KOPT-K1 (cell line): ENCODE results near the gene VEZT.
"Not testable (repeated sequence)": the region's sequence is repeated elsewhere in the genome, so short reads cannot be mapped to it uniquely, and the experiment has no call there.

Experiments
- H3K27ac ChIP-seq: fragments of 200-600 bp; sonication (generic); 2 replicates; pipeline ENCODE4 v1.5.1; 2016; ENCODE audit warnings: antibody characterized with exemption, mild to moderate bottlenecking, low read depth, low read length; ENCODE audit not compliant: poor library complexity, severe bottlenecking
- H3K36me3 ChIP-seq: fragments of 200-600 bp; sonication (generic); 2 replicates; pipeline ENCODE4 v1.5.1; 2017; ENCODE audit warnings: antibody characterized with exemption, mild to moderate bottlenecking, low read length, moderate library complexity; ENCODE audit not compliant: insufficient read depth
- H3K9me3 ChIP-seq: fragments of 200-600 bp; sonication (generic); 2 replicates; pipeline ENCODE4 v1.5.1; 2017; ENCODE audit warnings: antibody characterized with exemption, low read length, mild to moderate bottlenecking; ENCODE audit not compliant: insufficient read depth, poor library complexity, severe bottlenecking

VEZT gene

DNA sequence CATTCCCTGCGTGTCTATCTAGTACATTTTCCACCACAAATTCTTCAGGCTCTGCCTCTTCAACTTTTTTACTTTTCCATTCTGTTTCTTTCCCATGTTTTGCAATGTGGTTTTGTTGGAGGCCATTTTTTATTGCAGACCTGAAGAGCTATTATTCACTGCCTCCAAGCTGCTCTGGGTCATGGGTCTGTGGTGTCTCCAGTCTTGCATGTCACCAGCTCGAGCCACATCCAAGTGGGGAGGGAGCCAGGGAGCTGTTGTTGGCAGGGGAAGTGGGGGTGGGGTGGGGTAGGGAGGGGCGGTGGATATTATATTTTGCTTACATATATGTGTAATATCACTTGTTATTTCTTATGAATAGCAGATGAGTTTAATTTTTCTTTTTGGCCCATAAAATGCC, 69.1 kb downstream of the VEZT start:
- peaks cover 90% of the 10 kb centered on the region for H3K36me3 ChIP-seq
- H3K9me3 ChIP-seq: no peaks in the 10 kb centered on the region
- H3K27ac ChIP-seq: no peak overlapping the region

DNA sequence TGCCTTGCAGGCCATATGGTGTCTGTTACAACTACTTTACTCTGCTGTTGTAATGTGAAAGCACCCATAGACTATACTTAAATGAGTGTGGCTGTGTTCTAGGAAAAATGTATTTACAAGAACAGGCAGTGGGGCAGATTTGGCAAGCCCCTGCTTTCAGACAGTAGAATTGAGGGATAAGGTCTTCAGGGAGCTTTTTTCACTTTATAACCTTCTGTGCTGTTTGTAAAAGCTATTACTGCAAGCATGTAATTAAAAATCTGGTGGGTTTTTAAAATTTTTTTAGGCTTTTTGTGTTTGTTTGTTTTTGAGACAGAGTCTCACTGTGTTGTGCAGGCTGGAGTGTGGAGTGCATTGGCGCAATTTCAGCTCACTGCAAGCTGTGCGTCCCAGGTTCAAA, 73.9 kb downstream of the VEZT start:
- Histone ChIP-seq H3K36me3 (peaks cover 92% of the 10 kb centered on the region), H3K27ac (no peak overlapping the region), H3K9me3 (no peaks in the 10 kb centered on the region)

DNA sequence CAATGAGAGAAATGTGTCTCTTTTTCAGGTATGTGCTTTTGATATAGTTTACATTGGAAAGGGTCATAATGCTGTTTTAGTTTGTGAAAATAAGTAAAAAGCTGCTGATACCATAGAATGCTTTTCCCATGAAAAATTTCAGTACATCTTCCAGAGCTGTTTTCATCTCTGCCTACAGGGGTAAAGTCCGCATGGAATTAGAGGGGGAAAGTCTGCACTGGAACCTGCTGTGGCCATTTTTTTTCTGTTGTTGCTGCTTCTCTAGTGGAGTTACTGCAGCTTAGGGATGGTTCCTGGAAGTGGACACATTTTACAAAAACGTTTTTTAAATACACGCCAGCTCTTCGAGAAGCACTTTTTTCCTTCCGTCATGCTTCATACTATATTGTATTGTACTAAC, 81.3 kb downstream of the VEZT start:
- Histone ChIP-seq H3K36me3 (peaks cover 98% of the 10 kb centered on the region), H3K27ac (no peak overlapping the region), H3K9me3 (no peaks in the 10 kb centered on the region)

DNA sequence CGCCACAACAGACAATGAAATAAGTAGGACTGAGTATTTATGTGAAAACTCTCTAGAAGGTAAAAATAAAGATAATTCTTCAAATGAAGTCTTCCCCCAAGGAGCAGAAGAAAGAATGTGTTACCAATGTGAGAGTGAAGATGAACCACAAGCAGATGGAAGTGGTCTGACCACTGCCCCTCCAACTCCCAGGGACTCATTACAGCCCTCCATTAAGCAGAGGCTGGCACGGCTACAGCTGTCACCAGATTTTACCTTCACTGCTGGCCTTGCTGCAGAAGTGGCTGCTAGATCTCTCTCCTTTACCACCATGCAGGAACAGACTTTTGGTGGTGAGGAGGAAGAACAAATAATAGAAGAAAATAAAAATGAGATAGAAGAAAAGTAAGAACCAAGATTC, 82.7 kb downstream of the VEZT start:
- Histone ChIP-seq H3K27ac (no peak overlapping the region), H3K36me3 (peaks cover 98% of the 10 kb centered on the region), H3K9me3 (no peaks in the 10 kb centered on the region)

DNA sequence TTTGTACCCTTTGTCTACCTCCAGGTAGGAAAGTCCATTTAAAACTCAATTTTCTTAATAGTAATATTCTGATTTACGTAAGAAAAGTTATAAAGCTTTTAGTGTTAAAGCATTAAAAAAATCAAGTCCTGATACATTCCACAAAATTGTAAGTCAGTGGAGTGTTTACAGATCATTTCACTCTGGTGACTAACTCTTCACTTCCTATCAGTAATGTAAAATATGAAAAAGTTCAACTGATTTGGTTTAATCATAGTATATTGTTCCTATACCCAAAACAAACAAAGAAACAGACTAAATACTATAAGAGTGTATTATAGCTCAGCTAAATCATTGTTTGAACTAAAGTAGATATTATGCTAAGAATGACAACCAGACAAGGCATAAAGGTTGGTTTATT, 85.9 kb downstream of the VEZT start:
- no peaks in the 10 kb centered on the region for H3K9me3 ChIP-seq
- peaks cover 85% of the 10 kb centered on the region for H3K36me3 ChIP-seq
- H3K27ac ChIP-seq: no peak overlapping the region

DNA sequence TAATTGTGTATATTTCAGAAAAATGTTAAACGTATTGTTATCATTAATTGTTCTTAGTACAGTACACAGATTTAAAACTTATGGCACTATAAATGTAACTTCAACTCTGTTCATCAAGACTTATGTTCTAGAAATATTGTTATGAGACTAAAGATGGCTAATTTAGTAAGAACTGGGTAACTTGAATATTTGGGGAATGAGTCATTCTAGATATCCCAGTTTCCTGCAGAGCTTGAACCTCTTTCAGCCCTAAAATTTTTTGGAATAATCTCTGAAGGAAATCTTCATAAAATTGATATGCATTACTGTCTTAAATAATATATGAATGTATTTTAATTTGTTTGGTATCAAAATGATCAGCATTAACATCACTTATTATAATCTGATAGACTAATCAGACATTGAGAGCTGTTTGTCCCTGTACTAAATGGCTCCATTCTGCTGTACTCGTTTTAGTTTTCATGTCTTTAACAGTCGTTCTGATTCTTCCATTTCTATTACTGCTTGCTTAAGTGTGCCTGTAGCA, 87.1 kb downstream of the VEZT start:
- Histone ChIP-seq H3K36me3 (peaks cover 85% of the 10 kb centered on the region), H3K27ac (no peak overlapping the region), H3K9me3 (no peaks in the 10 kb centered on the region)

DNA sequence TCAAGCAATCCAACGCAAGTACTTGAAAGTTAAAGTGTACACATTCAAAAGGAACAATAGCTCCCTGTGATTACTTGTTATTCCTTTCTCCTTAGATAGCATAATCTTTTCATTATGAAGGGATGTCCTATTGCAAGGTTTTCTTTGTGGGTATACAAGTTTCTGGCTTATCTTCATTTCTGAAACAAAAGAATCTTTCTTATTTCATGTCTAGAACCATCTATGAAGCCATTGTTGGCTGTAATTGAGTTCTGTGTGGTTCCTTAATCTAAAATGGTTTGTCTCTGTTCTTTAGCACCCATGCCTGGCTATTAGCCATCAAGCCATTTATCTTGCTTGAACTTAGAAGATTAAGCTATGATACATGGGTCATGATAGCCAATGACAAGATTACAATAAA, 95.0 kb downstream of the VEZT start:
- Histone ChIP-seq H3K36me3 (peaks cover 20% of the 10 kb centered on the region), H3K27ac (no peak overlapping the region), H3K9me3 (no peaks in the 10 kb centered on the region)

DNA sequence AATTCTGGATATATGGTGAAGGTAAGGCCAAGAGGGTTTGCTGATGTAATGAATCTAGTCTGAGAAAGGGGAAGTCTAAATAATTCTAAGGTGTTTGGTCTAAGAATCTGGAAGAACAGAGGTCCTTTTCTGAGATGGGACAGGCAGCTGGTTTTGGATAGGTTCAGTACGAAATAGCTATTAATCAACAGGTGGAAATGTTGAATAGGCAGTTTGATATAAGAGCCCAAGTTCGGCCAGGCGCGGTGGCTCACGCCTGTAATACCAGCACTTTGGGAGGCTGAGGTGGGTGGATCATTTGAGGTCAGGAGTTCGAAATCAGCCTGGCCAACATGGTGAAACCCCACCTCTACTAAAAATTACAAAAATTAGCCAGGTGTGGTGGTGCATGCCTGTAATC, 97.1 kb downstream of the VEZT start:
- not testable (repeated sequence) for H3K9me3 ChIP-seq, H3K36me3 ChIP-seq, H3K27ac ChIP-seq

DNA sequence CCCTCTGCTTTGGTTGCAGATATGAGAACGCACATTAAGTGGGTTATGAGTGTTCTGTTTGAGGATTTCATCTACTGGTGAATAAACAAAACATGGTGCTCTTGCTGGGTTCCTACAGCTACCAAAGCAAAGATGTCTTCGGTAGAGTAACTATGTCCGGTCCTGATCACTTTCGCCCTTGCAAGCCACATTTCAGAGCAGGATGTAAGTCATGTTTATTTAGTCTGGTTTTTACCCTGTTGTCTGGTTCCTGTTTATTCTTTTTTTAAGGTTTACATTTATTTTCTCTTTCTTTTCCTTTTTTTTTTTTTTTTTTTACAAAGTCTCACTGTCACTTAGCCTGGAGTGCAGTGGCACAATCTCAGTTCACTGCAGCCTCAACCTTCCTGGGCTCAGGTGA, 99.2 kb downstream of the VEZT start:
- no peaks in the 10 kb centered on the region for H3K9me3 ChIP-seq

DNA sequence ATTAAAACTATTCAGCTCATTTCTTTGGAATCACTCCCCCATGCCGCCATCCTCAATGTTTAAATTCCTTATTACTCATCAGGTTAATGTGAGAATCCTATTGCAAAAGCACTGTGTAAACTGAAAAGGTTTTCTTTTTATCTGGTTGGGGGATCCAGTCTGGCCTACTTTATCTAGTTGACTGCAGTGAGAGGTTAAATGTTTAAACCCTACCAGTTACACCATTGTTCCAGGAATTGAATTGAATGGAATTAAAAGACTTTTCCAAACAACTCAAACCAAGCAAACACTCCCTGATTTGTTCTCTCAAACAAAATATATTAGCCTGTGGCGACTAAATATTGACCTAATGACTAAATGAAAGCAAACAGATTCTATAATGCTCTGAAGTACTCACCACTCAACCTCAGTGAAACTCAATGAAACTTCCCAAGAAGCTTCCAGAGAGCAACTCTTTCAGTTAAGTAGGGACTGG, 100.5 kb downstream of the VEZT start:
- Histone ChIP-seq H3K9me3 (no peaks in the 10 kb centered on the region), H3K36me3 (no peaks in the 10 kb centered on the region), H3K27ac (no peak overlapping the region)

More for the DNA sequence above, 99.2 kb downstream of the VEZT start:
- H3K27ac ChIP-seq: no peak overlapping the region
- no peaks in the 10 kb centered on the region for H3K36me3 ChIP-seq

DNA sequence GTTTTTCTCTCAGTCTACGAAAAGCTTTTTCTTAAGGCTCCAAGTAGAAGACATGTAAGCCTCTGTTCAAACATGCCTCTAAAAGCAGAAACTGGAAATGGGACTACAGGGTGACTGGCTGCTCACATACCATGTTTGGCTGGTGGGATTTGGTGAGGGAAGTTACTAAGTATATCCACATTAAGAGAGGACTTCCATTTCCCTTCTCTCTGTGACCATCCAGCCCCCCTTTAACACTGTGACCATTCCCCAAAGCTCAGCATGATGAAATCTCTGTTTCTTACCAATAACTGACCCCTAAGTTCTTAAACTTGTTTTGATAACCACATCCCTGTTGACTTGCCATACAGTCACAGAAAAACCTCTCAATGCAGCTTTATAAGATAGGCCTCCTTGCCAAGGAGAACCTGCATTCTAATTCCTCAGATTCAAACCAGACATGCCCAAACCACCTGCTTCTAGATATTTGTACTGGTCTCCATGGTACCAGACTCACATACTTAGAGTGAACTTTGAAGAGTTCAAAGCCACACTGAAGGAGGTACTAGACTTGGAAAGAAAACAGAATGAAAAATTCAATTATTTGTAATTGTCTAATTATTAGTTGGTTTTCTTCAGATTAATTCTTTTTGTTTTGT, 102.2 kb downstream of the VEZT start:
- Histone ChIP-seq H3K36me3 (no peaks in the 10 kb centered on the region), H3K9me3 (no peaks in the 10 kb centered on the region), H3K27ac (no peak overlapping the region)

DNA sequence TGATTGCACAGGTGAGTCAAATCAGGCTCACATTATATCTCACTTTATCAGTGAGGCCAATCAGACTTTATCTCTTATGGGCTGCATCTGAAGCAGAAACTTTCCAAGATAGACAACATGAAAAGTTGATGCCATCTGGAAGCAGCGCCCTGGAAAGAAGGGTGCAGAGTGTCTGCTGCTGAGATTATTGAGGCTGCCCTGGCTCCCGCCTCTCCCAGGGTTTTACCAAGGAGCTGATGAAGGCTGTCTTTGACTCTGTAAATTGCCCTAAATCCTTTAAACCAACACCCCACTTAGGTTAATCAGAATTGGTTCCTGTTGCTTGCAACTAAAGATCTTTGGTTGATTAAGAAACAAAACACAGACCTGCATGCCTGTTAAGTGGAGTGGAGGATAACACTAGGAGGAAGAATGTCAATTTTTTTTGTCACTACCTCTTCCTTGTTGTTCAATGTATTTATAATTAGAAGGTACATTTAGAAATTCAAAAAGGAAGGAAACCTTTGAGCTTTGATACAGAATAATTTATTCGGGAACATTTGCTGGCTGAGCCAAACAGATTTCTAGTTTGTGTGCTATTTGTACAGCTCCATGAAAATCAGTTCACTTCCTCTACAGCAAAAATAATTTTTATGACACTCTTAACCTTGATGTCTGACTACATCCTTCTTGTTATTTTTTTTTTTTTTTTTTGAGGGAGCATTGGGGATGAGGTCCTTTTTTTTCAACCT, 104.1 kb downstream of the VEZT start:
- no peaks in the 10 kb centered on the region for H3K9me3 ChIP-seq
- H3K27ac ChIP-seq: no peak overlapping the region
- H3K36me3 ChIP-seq: no peaks in the 10 kb centered on the region

DNA sequence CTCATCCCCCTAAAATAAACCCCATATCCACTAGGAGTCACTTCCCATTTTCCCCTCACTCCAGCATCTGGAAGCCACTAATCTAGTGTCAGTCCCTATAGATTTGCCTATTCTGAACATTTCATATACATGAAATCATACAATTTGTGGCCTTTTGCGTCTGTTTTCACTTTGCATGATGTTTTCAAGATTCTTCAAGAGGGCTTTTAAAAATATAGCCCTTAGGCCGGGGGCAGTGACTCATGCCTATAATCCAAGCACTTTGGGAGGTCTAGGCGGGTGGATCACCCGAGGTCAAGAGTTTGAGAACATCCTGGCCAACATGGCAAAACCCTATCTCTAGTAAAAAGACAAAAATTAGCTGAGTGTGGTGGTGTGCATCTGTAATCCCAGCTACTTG, 104.7 kb downstream of the VEZT start:
- no peak overlapping the region for H3K27ac ChIP-seq
- no peaks in the 10 kb centered on the region for H3K9me3 ChIP-seq
- no peaks in the 10 kb centered on the region for H3K36me3 ChIP-seq

DNA sequence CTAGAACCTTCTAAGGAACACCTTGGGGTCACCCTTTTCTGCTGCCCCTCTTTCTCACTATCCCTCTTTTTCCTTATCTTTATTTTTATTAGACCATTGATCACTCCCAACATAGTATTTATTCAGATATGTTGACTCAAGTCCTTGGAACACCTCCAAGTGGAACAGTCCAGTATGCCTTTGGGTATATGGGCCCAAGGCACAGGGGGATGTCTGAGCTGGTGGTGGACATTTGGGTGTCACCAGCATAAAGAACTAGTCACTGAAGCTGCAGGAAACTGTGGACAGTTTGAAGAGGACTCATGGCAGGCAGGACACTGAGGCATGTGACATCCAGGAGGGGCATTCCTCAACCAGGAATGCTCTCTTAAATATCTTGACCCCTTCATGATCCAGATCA, 105.6 kb downstream of the VEZT start:
- H3K9me3 ChIP-seq: no peaks in the 10 kb centered on the region
- H3K27ac ChIP-seq: no peak overlapping the region
- no peaks in the 10 kb centered on the region for H3K36me3 ChIP-seq

DNA sequence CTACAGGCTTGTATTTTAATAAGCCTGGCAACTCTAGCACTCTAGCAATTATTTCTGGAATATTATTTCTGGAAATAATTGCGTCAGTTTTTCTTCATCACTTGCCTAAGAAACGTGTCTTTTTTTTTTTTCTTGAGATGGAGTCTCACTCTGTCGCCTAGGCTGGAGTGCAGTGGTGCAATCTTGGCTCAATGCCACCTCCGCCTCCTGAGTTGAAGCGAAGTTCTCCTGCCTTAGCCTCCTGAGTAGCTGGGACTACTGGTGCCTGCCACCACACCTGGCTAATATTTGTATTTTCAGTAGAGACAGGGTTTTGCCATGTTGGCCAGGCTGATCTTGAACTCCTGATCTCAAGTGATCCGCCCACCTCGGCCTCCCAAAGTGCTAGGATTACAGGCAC, 106.6 kb downstream of the VEZT start:
- not testable (repeated sequence) for H3K27ac ChIP-seq, H3K36me3 ChIP-seq, H3K9me3 ChIP-seq

DNA sequence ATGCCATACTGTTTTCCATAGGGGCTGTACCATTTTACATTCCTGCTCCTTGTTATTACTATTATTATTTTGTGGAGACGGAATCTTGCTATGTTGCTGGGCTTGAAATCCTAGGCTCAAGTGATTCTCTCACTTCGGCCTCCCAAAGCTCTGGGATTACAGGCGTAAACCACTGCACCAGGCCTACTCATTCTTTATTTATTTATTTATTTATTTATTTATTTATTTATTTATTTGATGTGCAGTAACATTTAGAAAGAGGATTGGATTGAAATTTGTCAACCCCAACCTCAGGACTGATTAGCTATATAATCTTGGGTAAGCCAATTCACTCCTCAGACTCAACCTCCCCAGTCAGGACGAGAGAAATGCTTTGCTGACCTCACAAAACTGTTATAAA, 107.9 kb downstream of the VEZT start:
- Histone ChIP-seq H3K27ac (no peak overlapping the region), H3K9me3 (no peaks in the 10 kb centered on the region), H3K36me3 (no peaks in the 10 kb centered on the region)
